ENCODE measurements around the gene SSBP3.
A peak's percentile ranks its signal among the peaks of the same experiment; 100 is the strongest.

SSBP3 gene

GRCh38 chr1:54339126-54339525 is 67.1 kb downstream of the SSBP3 start:
- H3K36me3 ChIP-seq (ENCODE audit: control insufficient read depth in 2 of 2, insufficient read depth in 2 of 2, low read length in 2 of 2) = no peaks in the 10 kb centered on the region
- H3K9ac ChIP-seq (ENCODE audit: low read length in 2 of 2) = no peak overlapping the region
- no peaks in the 10 kb centered on the region for H3K27me3 ChIP-seq (ENCODE audit: control insufficient read depth in 1 of 2, insufficient read depth in 2 of 2, low read length in 2 of 2)
- no peaks in the 10 kb centered on the region for H3K9me3 ChIP-seq (ENCODE audit: control insufficient read depth in 2 of 2, low read length in 2 of 2)
- peaks cover 28% of the 10 kb centered on the region for H3K4me1 ChIP-seq (ENCODE audit: control insufficient read depth, insufficient read depth, low read length)
- H3K4me3 ChIP-seq (ENCODE audit: low read length in 2 of 2) = no peak overlapping the region
- H3K27ac ChIP-seq (ENCODE audit: low read length) = no peak overlapping the region

DNA sequence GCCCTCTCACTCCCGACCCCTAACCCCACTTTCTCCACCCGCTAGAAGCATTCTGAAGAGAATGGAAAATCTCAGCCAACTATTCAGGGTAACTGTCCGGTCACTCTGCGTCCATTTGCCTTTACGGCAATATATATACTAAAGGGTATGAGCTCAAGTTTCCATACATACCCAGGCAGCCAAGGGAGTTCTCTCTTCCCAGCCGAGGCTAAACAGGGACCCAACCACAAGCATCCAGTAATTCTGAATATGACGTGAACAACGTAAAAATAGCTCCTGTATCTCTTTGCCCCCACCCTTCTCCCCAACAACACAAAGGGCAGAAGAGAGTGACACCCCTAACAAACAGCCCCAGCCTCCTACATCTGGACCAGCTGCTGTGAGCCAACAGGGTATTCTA is 67.7 kb downstream of the SSBP3 start:
- no peak overlapping the region for H3K9ac ChIP-seq (ENCODE audit: low read length in 2 of 2)
- H3K27me3 ChIP-seq (ENCODE audit: control insufficient read depth in 1 of 2, insufficient read depth in 2 of 2, low read length in 2 of 2) = no peaks in the 10 kb centered on the region
- no peak overlapping the region for H3K27ac ChIP-seq (ENCODE audit: low read length)
- H3K36me3 ChIP-seq (ENCODE audit: control insufficient read depth in 2 of 2, insufficient read depth in 2 of 2, low read length in 2 of 2) = no peaks in the 10 kb centered on the region
- no peak overlapping the region for H3K4me3 ChIP-seq (ENCODE audit: low read length in 2 of 2)
- no peaks in the 10 kb centered on the region for H3K9me3 ChIP-seq (ENCODE audit: control insufficient read depth in 2 of 2, low read length in 2 of 2)
- H3K4me1 ChIP-seq (ENCODE audit: control insufficient read depth, insufficient read depth, low read length) = peaks cover 32% of the 10 kb centered on the region

DNA sequence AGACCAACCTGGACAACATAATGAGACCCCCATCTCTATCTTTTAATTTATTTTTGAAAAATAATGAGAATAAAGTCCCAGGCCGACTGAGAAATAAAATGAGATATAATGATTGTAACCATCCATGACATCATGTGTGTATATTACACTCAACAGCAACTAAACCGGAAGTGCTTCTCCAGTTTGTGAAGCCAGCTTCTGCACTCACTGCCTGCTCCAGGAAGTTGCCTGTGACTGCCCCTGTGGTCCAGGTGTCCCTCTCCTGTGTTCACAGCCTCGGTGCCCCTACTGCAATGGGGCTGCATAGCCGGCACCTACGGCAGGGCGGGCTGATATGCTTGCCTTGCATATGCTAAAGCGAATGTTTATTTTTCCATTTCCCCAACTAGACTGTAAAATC is 68.3 kb downstream of the SSBP3 start:
- H3K27ac ChIP-seq (ENCODE audit: low read length) = no peak overlapping the region
- no peak overlapping the region for H3K9ac ChIP-seq (ENCODE audit: low read length in 2 of 2)
- no peaks in the 10 kb centered on the region for H3K27me3 ChIP-seq (ENCODE audit: control insufficient read depth in 1 of 2, insufficient read depth in 2 of 2, low read length in 2 of 2)
- H3K9me3 ChIP-seq (ENCODE audit: control insufficient read depth in 2 of 2, low read length in 2 of 2) = no peaks in the 10 kb centered on the region
- H3K4me3 ChIP-seq (ENCODE audit: low read length in 2 of 2) = no peak overlapping the region
- peaks cover 34% of the 10 kb centered on the region for H3K4me1 ChIP-seq (ENCODE audit: control insufficient read depth, insufficient read depth, low read length)
- no peaks in the 10 kb centered on the region for H3K36me3 ChIP-seq (ENCODE audit: control insufficient read depth in 2 of 2, insufficient read depth in 2 of 2, low read length in 2 of 2)

GRCh38 chr1:54337034-54337433 is 69.2 kb downstream of the SSBP3 start:
- Histone ChIP-seq H3K4me1 (ENCODE audit: control insufficient read depth, insufficient read depth, low read length) (peaks cover 43% of the 10 kb centered on the region), H3K27me3 (ENCODE audit: control insufficient read depth in 1 of 2, insufficient read depth in 2 of 2, low read length in 2 of 2) (no peaks in the 10 kb centered on the region), H3K9me3 (ENCODE audit: control insufficient read depth in 2 of 2, low read length in 2 of 2) (no peaks in the 10 kb centered on the region), H3K36me3 (ENCODE audit: control insufficient read depth in 2 of 2, insufficient read depth in 2 of 2, low read length in 2 of 2) (no peaks in the 10 kb centered on the region), H3K4me3 (ENCODE audit: low read length in 2 of 2) (no peak overlapping the region), H3K9ac (ENCODE audit: low read length in 2 of 2) (no peak overlapping the region), H3K27ac (ENCODE audit: low read length) (peak overlapping the region; percentile 88)

GRCh38 chr1:54336116-54336515 is 70.1 kb downstream of the SSBP3 start:
- Histone ChIP-seq H3K36me3 (ENCODE audit: control insufficient read depth in 2 of 2, insufficient read depth in 2 of 2, low read length in 2 of 2) (no peaks in the 10 kb centered on the region), H3K27me3 (ENCODE audit: control insufficient read depth in 1 of 2, insufficient read depth in 2 of 2, low read length in 2 of 2) (no peaks in the 10 kb centered on the region), H3K27ac (ENCODE audit: low read length) (peak overlapping the region; percentile 88), H3K4me1 (ENCODE audit: control insufficient read depth, insufficient read depth, low read length) (peaks cover 52% of the 10 kb centered on the region), H3K9me3 (ENCODE audit: control insufficient read depth in 2 of 2, low read length in 2 of 2) (no peaks in the 10 kb centered on the region), H3K4me3 (ENCODE audit: low read length in 2 of 2) (peak overlapping the region; percentile 54 to 68), H3K9ac (ENCODE audit: low read length in 2 of 2) (peak overlapping the region in 1 of 2 donors; percentile 57)

GRCh38 chr1:54335755-54336108 is 70.5 kb downstream of the SSBP3 start:
- Histone ChIP-seq H3K27ac (ENCODE audit: low read length) (peak overlapping the region; percentile 88), H3K4me1 (ENCODE audit: control insufficient read depth, insufficient read depth, low read length) (peaks cover 54% of the 10 kb centered on the region), H3K4me3 (ENCODE audit: low read length in 2 of 2) (peak overlapping the region; percentile 54 to 68), H3K36me3 (ENCODE audit: control insufficient read depth in 2 of 2, insufficient read depth in 2 of 2, low read length in 2 of 2) (no peaks in the 10 kb centered on the region), H3K9me3 (ENCODE audit: control insufficient read depth in 2 of 2, low read length in 2 of 2) (no peaks in the 10 kb centered on the region), H3K27me3 (ENCODE audit: control insufficient read depth in 1 of 2, insufficient read depth in 2 of 2, low read length in 2 of 2) (no peaks in the 10 kb centered on the region), H3K9ac (ENCODE audit: low read length in 2 of 2) (peak overlapping the region; percentile 57 to 74)

DNA sequence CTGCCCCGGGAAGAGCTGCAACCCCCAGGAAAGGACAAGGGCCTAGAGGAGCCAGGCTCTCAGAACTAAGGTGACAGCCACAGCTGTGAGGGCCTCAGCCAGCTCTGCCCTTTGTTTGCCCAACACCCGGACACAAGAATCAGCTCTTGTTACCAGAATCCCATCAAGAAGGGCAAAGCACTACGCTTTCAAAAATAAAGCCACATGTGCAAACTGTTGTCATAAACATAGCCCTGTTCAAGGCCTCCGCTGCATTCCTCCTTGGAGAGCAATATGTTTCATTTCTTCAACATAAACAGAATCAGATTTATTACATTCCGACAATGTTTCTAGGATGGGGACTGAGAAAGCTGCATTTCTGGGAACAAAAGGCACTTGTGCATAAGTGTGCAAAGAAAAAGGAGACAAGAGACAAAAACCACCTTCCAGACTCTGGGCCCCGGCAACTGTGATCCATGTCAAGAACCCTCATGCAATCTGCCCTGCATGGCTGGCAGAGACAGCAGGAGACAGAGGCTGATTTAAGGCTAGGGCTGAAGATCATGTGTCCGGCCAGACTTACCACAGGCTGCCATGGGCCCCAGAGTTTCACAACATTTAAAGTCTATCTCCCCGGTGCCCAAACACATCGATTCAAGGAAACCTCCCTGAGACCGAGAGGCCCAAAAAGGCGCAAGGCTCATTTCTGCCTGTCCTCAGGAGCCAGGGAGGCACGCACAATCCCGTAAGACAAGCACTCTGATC is 71.0 kb downstream of the SSBP3 start:
- Histone ChIP-seq H3K27ac (ENCODE audit: low read length) (peak overlapping the region; percentile 88), H3K36me3 (ENCODE audit: control insufficient read depth in 2 of 2, insufficient read depth in 2 of 2, low read length in 2 of 2) (no peaks in the 10 kb centered on the region), H3K4me1 (ENCODE audit: control insufficient read depth, insufficient read depth, low read length) (peaks cover 58% of the 10 kb centered on the region), H3K4me3 (ENCODE audit: low read length in 2 of 2) (peak overlapping the region; percentile 54 to 68), H3K9me3 (ENCODE audit: control insufficient read depth in 2 of 2, low read length in 2 of 2) (no peaks in the 10 kb centered on the region), H3K9ac (ENCODE audit: low read length in 2 of 2) (peak overlapping the region; percentile 57 to 74), H3K27me3 (ENCODE audit: control insufficient read depth in 1 of 2, insufficient read depth in 2 of 2, low read length in 2 of 2) (no peaks in the 10 kb centered on the region)

- Histone ChIP-seq H3K9me3 (ENCODE audit: control insufficient read depth in 2 of 2, low read length in 2 of 2) (no peaks in the 10 kb centered on the region), H3K27me3 (ENCODE audit: control insufficient read depth in 1 of 2, insufficient read depth in 2 of 2, low read length in 2 of 2) (no peaks in the 10 kb centered on the region), H3K4me1 (ENCODE audit: control insufficient read depth, insufficient read depth, low read length) (peaks cover 80% of the 10 kb centered on the region), H3K36me3 (ENCODE audit: control insufficient read depth in 2 of 2, insufficient read depth in 2 of 2, low read length in 2 of 2) (no peaks in the 10 kb centered on the region), H3K9ac (ENCODE audit: low read length in 2 of 2) (no peak overlapping the region), H3K27ac (ENCODE audit: low read length) (peak overlapping the region; percentile 6), H3K4me3 (ENCODE audit: low read length in 2 of 2) (no peak overlapping the region)
These were observed 73.2 kb downstream of the SSBP3 start for GRCh38 chr1:54332781-54333585.

GRCh38 chr1:54331843-54332463 is 74.2 kb downstream of the SSBP3 start:
- Histone ChIP-seq H3K36me3 (ENCODE audit: control insufficient read depth in 2 of 2, insufficient read depth in 2 of 2, low read length in 2 of 2) (no peaks in the 10 kb centered on the region), H3K9ac (ENCODE audit: low read length in 2 of 2) (no peak overlapping the region), H3K9me3 (ENCODE audit: control insufficient read depth in 2 of 2, low read length in 2 of 2) (no peaks in the 10 kb centered on the region), H3K4me3 (ENCODE audit: low read length in 2 of 2) (no peak overlapping the region), H3K27me3 (ENCODE audit: control insufficient read depth in 1 of 2, insufficient read depth in 2 of 2, low read length in 2 of 2) (no peaks in the 10 kb centered on the region), H3K27ac (ENCODE audit: low read length) (peak overlapping the region; percentile 24), H3K4me1 (ENCODE audit: control insufficient read depth, insufficient read depth, low read length) (peaks cover 90% of the 10 kb centered on the region)

- H3K9ac ChIP-seq (ENCODE audit: low read length in 2 of 2) = no peak overlapping the region
These were observed 75.0 kb downstream of the SSBP3 start for GRCh38 chr1:54331091-54331772.

More at GRCh38 chr1:54331091-54331772, 75.0 kb downstream of the SSBP3 start:
- Histone ChIP-seq H3K27me3 (ENCODE audit: control insufficient read depth in 1 of 2, insufficient read depth in 2 of 2, low read length in 2 of 2) (no peaks in the 10 kb centered on the region), H3K4me1 (ENCODE audit: control insufficient read depth, insufficient read depth, low read length) (peaks cover 95% of the 10 kb centered on the region), H3K36me3 (ENCODE audit: control insufficient read depth in 2 of 2, insufficient read depth in 2 of 2, low read length in 2 of 2) (no peaks in the 10 kb centered on the region), H3K9me3 (ENCODE audit: control insufficient read depth in 2 of 2, low read length in 2 of 2) (no peaks in the 10 kb centered on the region), H3K27ac (ENCODE audit: low read length) (peak overlapping the region; percentile 24), H3K4me3 (ENCODE audit: low read length in 2 of 2) (peak overlapping the region in 1 of 2 donors; percentile 35)

Data from stomach smooth muscle (tissue), 2 donors.